Type B pancreatic cell (in vitro differentiated cells): ENCODE measurements around the gene EEF1E1. TPM values are rescaled to one million over a fixed set of nuclear protein-coding genes. Genes with fewer than 3 reads are reported as not detected.

ENCODE experiments used
- DNase-seq: peaks from one replicate; pipeline ENCODE4 v3.0.0; 2021; ENCODE audit warnings: mixed read lengths; ENCODE audit not compliant: unreplicated experiment; ENCODE audit errors: extremely low spot score
- H3K27ac Mint-ChIP-seq: 2 replicates; pipeline ENCODE4 v1.8.0; 2021; ENCODE audit warnings: mild to moderate bottlenecking, mixed read lengths
- H3K27me3 Mint-ChIP-seq: 2 replicates; pipeline ENCODE4 v1.8.0; 2021; ENCODE audit warnings: mixed read lengths
- H3K36me3 Mint-ChIP-seq: 2 replicates; pipeline ENCODE4 v1.8.0; 2021; ENCODE audit warnings: mixed read lengths
- H3K4me1 Mint-ChIP-seq: one replicate; pipeline ENCODE4 v1.8.0; 2021; ENCODE audit warnings: mixed read lengths; ENCODE audit not compliant: unreplicated experiment
- H3K4me3 Mint-ChIP-seq: 2 replicates; pipeline ENCODE4 v1.8.0; 2021; ENCODE audit warnings: mild to moderate bottlenecking, mixed read lengths
- H3K9me3 Mint-ChIP-seq: 2 replicates; pipeline ENCODE4 v1.8.0; 2021; ENCODE audit warnings: mixed read lengths
- CTCF ChIP-seq: fragments of 200-600 bp; sonication (generic); conservative IDR thresholded peaks from 2 replicates; pipeline ENCODE4 v1.5.0; 2021; ENCODE audit warnings: antibody characterized with exemption, mild to moderate bottlenecking
- total RNA-seq: library from RNA; stranded (reverse); gene quantifications from 2 replicates; pipeline ENCODE4 v1.2.1, GENCODE V29; 2021; ENCODE audit warnings: low replicate concordance

EEF1E1 gene
- total RNA-seq, 1 donor from 2014 or later = 37.0 TPM

GRCh38 chr6:8088886-8089285 is 13.5 kb downstream of the EEF1E1 start:
- peaks cover 13% of the 10 kb centered on the region for H3K9me3 Mint-ChIP-seq
- H3K4me1 Mint-ChIP-seq = peaks cover under 1% of the 10 kb centered on the region
- H3K4me3 Mint-ChIP-seq = no peak overlapping the region
- no peak for DNase-seq
- TF ChIP-seq CTCF = no peak
- H3K27me3 Mint-ChIP-seq = no peaks in the 10 kb centered on the region
- no peak overlapping the region for H3K27ac Mint-ChIP-seq
- peaks cover 55% of the 10 kb centered on the region for H3K36me3 Mint-ChIP-seq

GRCh38 chr6:8087870-8088754 is 14.2 kb downstream of the EEF1E1 start:
- peaks cover 6% of the 10 kb centered on the region for H3K4me1 Mint-ChIP-seq
- H3K9me3 Mint-ChIP-seq = peaks cover 13% of the 10 kb centered on the region

GRCh38 chr6:8086755-8087306 is 15.5 kb downstream of the EEF1E1 start:
- no peaks in the 10 kb centered on the region for H3K27me3 Mint-ChIP-seq
- TF ChIP-seq CTCF = no peak

More at GRCh38 chr6:8087870-8088754, 14.2 kb downstream of the EEF1E1 start:
- no peak overlapping the region for H3K4me3 Mint-ChIP-seq
- peaks cover 61% of the 10 kb centered on the region for H3K36me3 Mint-ChIP-seq
- no peak for TF ChIP-seq CTCF
- no peak overlapping the region for H3K27ac Mint-ChIP-seq
- H3K27me3 Mint-ChIP-seq = no peaks in the 10 kb centered on the region
- no peak for DNase-seq

GRCh38 chr6:8085053-8085511 is 17.3 kb downstream of the EEF1E1 start:
- TF ChIP-seq CTCF = no peak
- peaks cover 7% of the 10 kb centered on the region for H3K9me3 Mint-ChIP-seq
- H3K4me3 Mint-ChIP-seq = no peak overlapping the region
- DNase-seq = no peak
- peaks cover 18% of the 10 kb centered on the region for H3K4me1 Mint-ChIP-seq
- H3K27me3 Mint-ChIP-seq = no peaks in the 10 kb centered on the region
- H3K27ac Mint-ChIP-seq = no peak overlapping the region
- peaks cover 47% of the 10 kb centered on the region for H3K36me3 Mint-ChIP-seq

More at GRCh38 chr6:8086755-8087306, 15.5 kb downstream of the EEF1E1 start:
- Mint-ChIP-seq H3K36me3 (peaks cover 56% of the 10 kb centered on the region), H3K4me3 (no peak overlapping the region), H3K4me1 (peaks cover 11% of the 10 kb centered on the region), H3K27ac (no peak overlapping the region), H3K9me3 (peaks cover 13% of the 10 kb centered on the region)
- DNase-seq = no peak

- Mint-ChIP-seq H3K27me3 (no peaks in the 10 kb centered on the region), H3K36me3 (peaks cover 48% of the 10 kb centered on the region), H3K9me3 (peaks cover 7% of the 10 kb centered on the region), H3K27ac (no peak overlapping the region), H3K4me1 (peaks cover 23% of the 10 kb centered on the region), H3K4me3 (no peak overlapping the region)
- TF ChIP-seq CTCF = no peak
- DNase-seq = no peak
Observed at GRCh38 chr6:8084586-8084985, 17.8 kb downstream of the EEF1E1 start.
